ENCODE measurements around the gene LOXHD1.

DNA sequence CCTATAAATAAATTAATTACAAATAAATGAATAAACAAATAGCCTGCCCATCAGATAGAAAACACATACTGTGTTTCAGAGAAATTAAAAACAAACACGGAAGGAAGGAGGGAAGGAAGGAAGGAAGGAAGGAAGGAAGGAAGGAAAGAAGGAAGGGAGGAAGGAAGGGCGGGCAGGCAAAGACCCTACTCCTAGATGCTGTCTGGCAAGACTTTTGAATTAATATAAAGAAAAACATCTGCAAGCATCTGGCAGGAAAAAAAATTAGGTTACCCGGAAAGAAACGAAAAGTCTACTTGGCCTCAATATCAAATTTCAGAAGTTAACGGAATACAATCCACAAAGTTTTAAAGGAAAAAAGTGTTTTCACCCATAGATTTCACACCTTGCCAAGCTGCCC is 49.1 kb downstream of the LOXHD1 start:
- TF ChIP-seq, protein P1, sequence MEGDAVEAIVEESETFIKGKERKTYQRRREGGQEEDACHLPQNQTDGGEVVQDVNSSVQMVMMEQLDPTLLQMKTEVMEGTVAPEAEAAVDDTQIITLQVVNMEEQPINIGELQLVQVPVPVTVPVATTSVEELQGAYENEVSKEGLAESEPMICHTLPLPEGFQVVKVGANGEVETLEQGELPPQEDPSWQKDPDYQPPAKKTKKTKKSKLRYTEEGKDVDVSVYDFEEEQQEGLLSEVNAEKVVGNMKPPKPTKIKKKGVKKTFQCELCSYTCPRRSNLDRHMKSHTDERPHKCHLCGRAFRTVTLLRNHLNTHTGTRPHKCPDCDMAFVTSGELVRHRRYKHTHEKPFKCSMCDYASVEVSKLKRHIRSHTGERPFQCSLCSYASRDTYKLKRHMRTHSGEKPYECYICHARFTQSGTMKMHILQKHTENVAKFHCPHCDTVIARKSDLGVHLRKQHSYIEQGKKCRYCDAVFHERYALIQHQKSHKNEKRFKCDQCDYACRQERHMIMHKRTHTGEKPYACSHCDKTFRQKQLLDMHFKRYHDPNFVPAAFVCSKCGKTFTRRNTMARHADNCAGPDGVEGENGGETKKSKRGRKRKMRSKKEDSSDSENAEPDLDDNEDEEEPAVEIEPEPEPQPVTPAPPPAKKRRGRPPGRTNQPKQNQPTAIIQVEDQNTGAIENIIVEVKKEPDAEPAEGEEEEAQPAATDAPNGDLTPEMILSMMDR (conservative IDR thresholded peaks at IDR 0.05; ENCODE audit: low read depth, low read length): no peak
- no peak for TF ChIP-seq EZH2 (IDR thresholded peaks at IDR 0.05; ENCODE audit: borderline replicate concordance, low read depth, low read length, poor library complexity, severe bottlenecking)
